Measurements from ENCODE around the gene ACTR8. TPM values are rescaled to one million over a fixed set of nuclear protein-coding genes. Genes with fewer than 3 reads are reported as not detected.
"Not testable (repeated sequence)": the region's sequence is repeated elsewhere in the genome, so short reads cannot be mapped to it uniquely, and the experiment has no call there.

ACTR8 gene
- total RNA-seq (2022), result 27.7 and 37.1 TPM in 2 replicates
- Bru-seq, nascent RNA, result percentile 72 among the genes with signal in this experiment
- BruChase-seq, experiment 1, labeled RNA remaining after a 6-hour chase, result percentile 86 among the genes with signal in this experiment
- percentile 81 among the genes with signal in this experiment for BruChase-seq, experiment 2, labeled RNA remaining after a 2-hour chase
- long read RNA-seq, transcript ACTR8-201 (13 exons, 3,629 nt), result major isoform, 44 of 56 reads
- long read RNA-seq, partial matches to known transcripts, result 5 of 56 reads
- long read RNA-seq, other reads (novel, unspliced or antisense), result 7 of 56 reads

- ChIA-PET POLR2A (interaction anchor here (0.6 to 4.3 kb wide), 4 partner anchors 9 to 534 kb away, joined by 3 to 40 read pairs (median 3); partner anchors contain the start of genes DCP1A and SELENOK), CTCF (interaction anchor here (1.4 kb wide), 1 partner anchor 9 kb away, joined by 5 read pairs; no protein-coding TSS in a partner anchor)
- no peak for TF ChIP-seq CTCF (IDR thresholded peaks at IDR 0.05; ENCODE audit: unreplicated experiment)
- Mint-ChIP-seq H3K4me1 (ENCODE audit: insufficient read depth, unreplicated experiment) (peaks cover 18% of the 10 kb centered on the region), H3K36me3 (ENCODE audit: insufficient read depth, unreplicated experiment) (peaks cover 51% of the 10 kb centered on the region), H3K27ac (ENCODE audit: low read depth, unreplicated experiment) (peak within 1 kb of the TSS; percentile 94), H3K4me3 (ENCODE audit: unreplicated experiment) (peak within 1 kb of the TSS; percentile 100), H3K27me3 (ENCODE audit: insufficient read depth, unreplicated experiment) (no peaks in the 10 kb centered on the region), H3K9me3 (ENCODE audit: unreplicated experiment) (no peaks in the 10 kb centered on the region)
- BruUV-seq (replicated peaks), result TSS peak; percentile 25
- intact Hi-C loops (cut with micrococcal nuclease), result no loop called here
- peak; percentile 67 for DNase-seq (ENCODE audit: unreplicated experiment)
These were observed at the start of gene ACTR8 for GRCh38 chr3:53881691-53882593. Gene ACTR8 (minus strand): TSS chr3:53882152. CDS start chr3:53882101, 51 bp downstream.

DNA sequence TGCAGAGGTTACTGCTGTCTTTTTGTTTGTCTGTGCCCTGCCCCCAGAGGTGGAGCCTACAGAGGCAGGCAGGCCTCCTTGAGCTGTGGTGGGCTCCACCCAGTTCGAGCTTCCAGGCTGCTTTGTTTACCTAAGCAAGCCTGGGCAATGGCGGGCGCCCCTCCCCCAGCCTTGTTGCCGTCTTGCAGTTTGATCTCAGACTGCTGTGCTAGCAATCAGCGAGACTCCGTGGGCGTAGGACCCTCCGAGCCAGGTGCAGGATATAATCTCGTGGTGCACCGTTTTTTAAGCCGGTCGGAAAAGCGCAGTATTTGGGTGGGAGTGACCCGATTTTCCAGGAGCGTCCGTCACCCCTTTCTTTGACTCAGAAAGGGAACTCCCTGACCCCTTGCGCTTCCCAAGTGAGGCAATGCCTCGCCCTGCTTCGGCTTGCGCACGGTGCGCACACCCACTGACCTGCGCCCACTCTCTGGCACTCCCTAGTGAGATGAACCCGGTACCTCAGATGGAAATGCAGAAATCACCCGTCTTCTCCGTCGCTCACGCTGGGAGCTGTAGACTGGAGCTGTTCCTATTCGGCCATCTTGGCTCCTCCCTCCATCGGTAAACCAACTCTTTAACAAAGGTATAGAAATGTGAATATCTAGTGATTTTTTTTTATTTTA lies 45.4 kb upstream of the ACTR8 start:
- intact Hi-C loops (cut with micrococcal nuclease); BruUV-seq (replicated peaks); H3K36me3 Mint-ChIP-seq (ENCODE audit: insufficient read depth, unreplicated experiment); H3K27me3 Mint-ChIP-seq (ENCODE audit: insufficient read depth, unreplicated experiment); DNase-seq (ENCODE audit: unreplicated experiment); H3K27ac Mint-ChIP-seq (ENCODE audit: low read depth, unreplicated experiment); H3K4me1 Mint-ChIP-seq (ENCODE audit: insufficient read depth, unreplicated experiment); H3K4me3 Mint-ChIP-seq (ENCODE audit: unreplicated experiment); H3K9me3 Mint-ChIP-seq (ENCODE audit: unreplicated experiment); POLR2A ChIA-PET: not testable (repeated sequence)
- CTCF ChIA-PET, result interaction anchor here (2.7 kb wide), 1 partner anchor 11 kb away, joined by 26 read pairs; no protein-coding TSS in a partner anchor

- peaks cover 40% of the 10 kb centered on the region for H3K27me3 Mint-ChIP-seq (ENCODE audit: insufficient read depth, unreplicated experiment)
- no peaks in the 10 kb centered on the region for H3K36me3 Mint-ChIP-seq (ENCODE audit: insufficient read depth, unreplicated experiment)
- intact Hi-C loops (cut with micrococcal nuclease), result loop anchor here (2.0 to 5.0 kb wide), 3 partner anchors 192 to 544 kb away; no protein-coding TSS in a partner anchor
- H3K27ac Mint-ChIP-seq (ENCODE audit: low read depth, unreplicated experiment), result no peak overlapping the region
- ChIA-PET CTCF (interaction anchor here (0.7 kb wide), 1 partner anchor 56 kb away, joined by 3 read pairs; no protein-coding TSS in a partner anchor), POLR2A (no interaction called here)
- peak; percentile 23 for DNase-seq (ENCODE audit: unreplicated experiment)
- peaks cover 6% of the 10 kb centered on the region for H3K9me3 Mint-ChIP-seq (ENCODE audit: unreplicated experiment)
- TF ChIP-seq CTCF (IDR thresholded peaks at IDR 0.05; ENCODE audit: unreplicated experiment), result peak; percentile 16
- H3K4me1 Mint-ChIP-seq (ENCODE audit: insufficient read depth, unreplicated experiment), result no peaks in the 10 kb centered on the region
- no peak overlapping the region for H3K4me3 Mint-ChIP-seq (ENCODE audit: unreplicated experiment)
- no TSS peak for BruUV-seq (replicated peaks)
These were observed 39.3 kb upstream of the ACTR8 start for GRCh38 chr3:53921296-53921695.

DNA sequence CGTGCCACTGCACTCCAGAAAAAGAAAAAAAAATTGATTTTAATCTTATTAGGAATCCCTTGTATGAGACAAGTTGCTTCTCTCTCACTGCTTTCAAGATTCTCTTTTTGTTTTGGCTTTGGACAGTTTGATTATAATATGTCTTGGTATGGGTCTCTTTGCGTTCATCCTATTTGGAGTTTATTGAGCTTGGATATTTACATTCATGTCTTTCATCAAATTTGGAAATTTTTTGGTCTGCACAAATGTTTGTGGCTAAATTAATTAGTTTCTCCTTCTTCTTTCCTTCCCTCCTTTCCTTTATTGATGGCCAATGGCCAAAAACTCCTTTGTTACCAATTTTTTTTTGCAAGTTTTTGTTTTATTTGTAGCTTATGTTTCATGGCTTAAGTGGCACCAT lies 37.8 kb upstream of the ACTR8 start:
- Mint-ChIP-seq H3K4me3 (ENCODE audit: unreplicated experiment) (no peak overlapping the region), H3K9me3 (ENCODE audit: unreplicated experiment) (peaks cover 6% of the 10 kb centered on the region), H3K27ac (ENCODE audit: low read depth, unreplicated experiment) (no peak overlapping the region), H3K36me3 (ENCODE audit: insufficient read depth, unreplicated experiment) (no peaks in the 10 kb centered on the region), H3K27me3 (ENCODE audit: insufficient read depth, unreplicated experiment) (peaks cover 56% of the 10 kb centered on the region), H3K4me1 (ENCODE audit: insufficient read depth, unreplicated experiment) (no peaks in the 10 kb centered on the region)
- ChIA-PET CTCF (interaction anchor here (0.6 to 2.1 kb wide), 6 partner anchors 15 to 972 kb away, joined by 3 to 10 read pairs (median 4); no protein-coding TSS in a partner anchor), POLR2A (interaction anchor here (0.6 kb wide), 2 partner anchors 17 to 134 kb away, joined by 3 to 4 read pairs; no protein-coding TSS in a partner anchor)
- DNase-seq (ENCODE audit: unreplicated experiment), result no peak
- TF ChIP-seq CTCF (IDR thresholded peaks at IDR 0.05; ENCODE audit: unreplicated experiment), result no peak
- intact Hi-C loops (cut with micrococcal nuclease), result loop anchor here (2.0 to 5.0 kb wide), 3 partner anchors 191 to 542 kb away; no protein-coding TSS in a partner anchor
- BruUV-seq (replicated peaks), result no TSS peak
